Pancreas (tissue), 10 donors: ENCODE data around the gene BMERB1. TPM values are rescaled to one million over a fixed set of nuclear protein-coding genes. Genes with fewer than 3 reads are reported as not detected.
A peak's percentile ranks its signal among the peaks of the same experiment; 100 is the strongest.
"Not testable (repeated sequence)": the region's sequence is repeated elsewhere in the genome, so short reads cannot be mapped to it uniquely, and the experiment has no call there.

Experiments
- ATAC-seq, 4 donors: fragments of 200-7000 bp; cut with Tn5 transposase; one replicate each; pipeline versions ENCODE4 v1.8.0 to v1.9.1; 2020; ENCODE audit warnings: mild to moderate bottlenecking in 4 of 4, moderate library complexity in 4 of 4
- DNase-seq, 6 donors: peaks; one replicate each; pipeline ENCODE4 v3.0.0-alpha.2; 2020
- FAIRE-seq: peaks from 2 replicates; lab custom pipeline; 2012; peaks lifted over from hg19 to GRCh38; lab: Jason Lieb, UNC
- H3K27ac ChIP-seq, 4 donors: fragments of 200-600 bp; sonication (generic); 1 replicate in 3 of 4; 2 replicates in 1 of 4; pipeline versions ENCODE4 v1.5.0 to v1.8.0; 2020
- H3K27me3 ChIP-seq, 4 donors: fragments of 200-600 bp; one replicate each; pipeline ENCODE4 v1.8.0; 2021
- H3K36me3 ChIP-seq, 3 donors: fragments of 200-600 bp; sonication (generic) in 1 of 3; one replicate each; pipeline versions ENCODE4 v1.5.0 to v1.8.0; 2020 to 2021
- H3K4me1 ChIP-seq, 3 donors: fragments of 200-600 bp; one replicate each; pipeline ENCODE4 v1.8.0; 2021
- H3K4me3 ChIP-seq, 4 donors: fragments of 200-600 bp; sonication (generic) in 2 of 4; one replicate each; pipeline versions ENCODE4 v1.5.0 to v1.8.0; 2020 to 2021
- H3K9me3 ChIP-seq, 4 donors: fragments of 200-600 bp; one replicate each; pipeline ENCODE4 v1.8.0; 2021
- CTCF ChIP-seq, 4 donors: fragments of 200-600 bp; sonication (generic) in 3 of 4; IDR thresholded peaks; one replicate each; pipeline versions ENCODE4 v1.5.0 to v1.8.0; 2021; ENCODE audit warnings: antibody characterized with exemption in 4 of 4
- WGBS, 2 donors: extraction: QIAGEN DNeasy Blood & Tissue Kit; methylation state at CpG; one replicate each; pipeline ENCODE4 v1.1.7; 2013; 5-methylcytosine and 5-hydroxymethylcytosine counted together
- intact Hi-C, 3 donors: fragments of 100-400 bp; cut with DNase I; formaldehyde crosslinking; loops; one replicate each; pipeline versions ENCODE4 v1.11.1 to v1.14.2; 2022
- polyA plus RNA-seq, 2 donors: library from polyadenylated mRNA; stranded (reverse); fragments of 200-250 nt; gene quantifications; one replicate each; pipeline ENCODE4 v1.2.3, GENCODE V29; 2013
- total RNA-seq, 6 donors: library from RNA; stranded (reverse); fragmentation: NEBNext Ultra II Directional in 4 of 6; extraction: Animal tissue kit (Norgen Biotek cat#: 25700) in 4 of 6; gene quantifications; one replicate each; pipeline versions ENCODE4 v1.2.1 to v1.2.4, GENCODE V29; 2021 to 2023
- donor health status: healthy with polysubstance abuse.
- donor health status: DM: no; HTN: no; CAD: no; lungs with moderate emphysema.
- donor health status: DM: no; HTN: no; CAD: no.
- donor health status: control.
- donor health status: control.
- donor health status: Bipolar disorder and iron deficiency.
- donor health status: DM: yes; HTN: yes; CAD: no.
- donor health status: DM: no; HTN: no; CAD: no.
- donor health status: DM: no; HTN: no; CAD: no.
- donor health status: DM: yes; HTN: yes; CAD: no.

The BMERB1 gene
- total and polyA plus RNA-seq, 8 donors, result 10.3 to 21.7 (median 17.5) TPM

- no peak overlapping the region for H3K4me3 ChIP-seq
- ATAC-seq, result no peak
- H3K4me1 ChIP-seq, result peaks cover 0 to 4% (median 0%) of the 10 kb centered on the region in 3 donors
- no peak for TF ChIP-seq CTCF (IDR thresholded peaks at IDR 0.05)
- H3K36me3 ChIP-seq, result no peaks in the 10 kb centered on the region
- no peak for FAIRE-seq
- WGBS, 2 donors, result 76 to 83% methylated on average over 6 of the region's 6 CpGs
- intact Hi-C loops, result no loop called here
- no peak for DNase-seq
- H3K27me3 ChIP-seq, result no peaks in the 10 kb centered on the region
- no peaks in the 10 kb centered on the region for H3K9me3 ChIP-seq
- no peak overlapping the region for H3K27ac ChIP-seq
These were observed 7.6 kb upstream of the BMERB1 start for GRCh38 chr16:15426796-15427195.

GRCh38 chr16:15427648-15428239 lies 6.6 kb upstream of the BMERB1 start:
- intact Hi-C loops, result no loop called here
- Histone ChIP-seq H3K27ac (peak overlapping the region in 1 of 4 donors; percentile 23), H3K27me3 (no peaks in the 10 kb centered on the region), H3K4me1 (no peaks in the 10 kb centered on the region), H3K4me3 (no peak overlapping the region), H3K36me3 (no peaks in the 10 kb centered on the region), H3K9me3 (no peaks in the 10 kb centered on the region)
- peak; percentile 79 to 95 (median 93) for ATAC-seq
- peak; percentile 73 for FAIRE-seq
- DNase-seq, result peak; percentile 71 to 83 (median 77)
- 0 to 3% methylated on average over 8 of the region's 8 CpGs for WGBS, 2 donors
- peak; percentile 16 to 47 (median 42) for TF ChIP-seq CTCF (IDR thresholded peaks at IDR 0.05)

- H3K4me3 ChIP-seq, FAIRE-seq, H3K27ac ChIP-seq, H3K27me3 ChIP-seq, H3K36me3 ChIP-seq, H3K4me1 ChIP-seq, intact Hi-C loops, DNase-seq, H3K9me3 ChIP-seq, ATAC-seq: not testable (repeated sequence)
- 84 to 93% methylated on average over 11 of the region's 11 CpGs for WGBS, 2 donors
These were observed 3.5 kb upstream of the BMERB1 start for GRCh38 chr16:15430884-15431283.

GRCh38 chr16:15434079-15434424 lies 336 bp upstream of the BMERB1 start:
- no peak for TF ChIP-seq CTCF (IDR thresholded peaks at IDR 0.05)
- no peaks in the 10 kb centered on the region for H3K36me3 ChIP-seq

GRCh38 chr16:15435216-15435864 lies 952 bp downstream of the BMERB1 start:
- ATAC-seq, result peak; percentile 37 to 62 (median 57)
- intact Hi-C loops, result no loop called here
- peak in 1 of 6 donors; percentile 65 for DNase-seq
- H3K36me3 ChIP-seq, result no peaks in the 10 kb centered on the region
- 3 to 5% methylated on average over 22 of the region's 22 CpGs for WGBS, 2 donors
- peaks cover 0 to 2% (median 0%) of the 10 kb centered on the region in 3 donors for H3K4me1 ChIP-seq
- FAIRE-seq, result no peak
- peak overlapping the region; percentile 69 to 84 (median 74) for H3K4me3 ChIP-seq
- no peak overlapping the region for H3K27ac ChIP-seq
- H3K27me3 ChIP-seq, result no peaks in the 10 kb centered on the region
- no peaks in the 10 kb centered on the region for H3K9me3 ChIP-seq
- no peak for TF ChIP-seq CTCF (IDR thresholded peaks at IDR 0.05)

More at GRCh38 chr16:15434079-15434424, 336 bp upstream of the BMERB1 start:
- ATAC-seq, result peak in 1 of 4 donors; percentile 28
- peak overlapping the region in 3 of 4 donors; percentile 69 to 84 (median 77) for H3K4me3 ChIP-seq
- H3K9me3 ChIP-seq, result no peaks in the 10 kb centered on the region
- no peaks in the 10 kb centered on the region for H3K4me1 ChIP-seq
- intact Hi-C loops, result no loop called here
- H3K27ac ChIP-seq, result no peak overlapping the region
- 34 to 35% methylated on average over 12 of the region's 12 CpGs for WGBS, 2 donors
- no peak for DNase-seq
- H3K27me3 ChIP-seq, result no peaks in the 10 kb centered on the region
- FAIRE-seq, result no peak
